Esophagus squamous epithelium (tissue), 5 donors: ENCODE measurements around the gene PNPLA5. TPM values are rescaled to one million over a fixed set of nuclear protein-coding genes. Genes with fewer than 3 reads are reported as not detected.
"Not testable (repeated sequence)": the region's sequence is repeated elsewhere in the genome, so short reads cannot be mapped to it uniquely, and the experiment has no call there.

Experiments
- DNase-seq: peaks from one replicate; lab custom pipeline; 2025; lab: John Stamatoyannopoulos, UW
- H3K27ac ChIP-seq, 4 donors: fragments of 200-600 bp; sonication (generic); one replicate each; pipeline ENCODE4 v1.5.1; 2016 to 2019; ENCODE audit warnings: mild to moderate bottlenecking in 1 of 4
- H3K27me3 ChIP-seq, 4 donors: fragments of 200-600 bp; sonication (generic); 1 replicate in 3 of 4; 2 replicates in 1 of 4; pipeline versions ENCODE4 v1.5.1 to v1.6.0; 2017 to 2021; ENCODE audit warnings: antibody characterized with exemption in 1 of 4
- H3K36me3 ChIP-seq, 3 donors: fragments of 200-600 bp; sonication (generic); one replicate each; pipeline ENCODE4 v1.5.1; 2016 to 2019
- H3K4me1 ChIP-seq, 3 donors: fragments of 200-600 bp; sonication (generic); one replicate each; pipeline ENCODE4 v1.5.1; 2017 to 2019
- H3K4me3 ChIP-seq, 4 donors: fragments of 200-600 bp; sonication (generic); 1 replicate in 3 of 4; 2 replicates in 1 of 4; pipeline ENCODE4 v1.5.1; 2016 to 2019; ENCODE audit warnings: mild to moderate bottlenecking in 2 of 4, moderate library complexity in 1 of 4
- H3K9me3 ChIP-seq, 3 donors: fragments of 200-600 bp; sonication (generic); one replicate each; pipeline ENCODE4 v1.5.1; 2016 to 2019
- POLR2A ChIP-seq, 4 donors: fragments of 450-650 bp; IDR thresholded peaks; one replicate each; pipeline ENCODE4 v1.6.1; 2017; ENCODE audit warnings: antibody characterized with exemption in 4 of 4, mild to moderate bottlenecking in 4 of 4, moderate library complexity in 3 of 4
- WGBS, 2 donors: methylation state at CpG; one replicate each; pipeline ENCODE4 v1.1.5; 2018; 5-methylcytosine and 5-hydroxymethylcytosine counted together
- intact Hi-C: fragments of 100-400 bp; cut with DNase I; formaldehyde crosslinking; loops from one replicate; pipeline ENCODE4 v1.15.0; 2022
- total RNA-seq, 4 donors: library from RNA; depleted of rRNA; stranded (reverse); fragments of >200 nt; gene quantifications; one replicate each; pipeline ENCODE4 v1.1.0, GENCODE V29; 2016
- TF ChIP-seq, protein P1 (sequence below), 6 experiments: fragments of 450-650 bp in 4 of 6; fragments of 200-600 bp in 2 of 6; sonication (generic) in 2 of 6; IDR thresholded peaks; one replicate each; pipeline ENCODE4 v1.5.1; 2016 to 2019; ENCODE audit warnings: antibody characterized with exemption in 6 of 6, mild to moderate bottlenecking in 4 of 6, moderate library complexity in 4 of 6
- donor health status: DM: yes; HTN: yes; CAD: no.

Gene PNPLA5
- total RNA-seq, 4 donors from 2014 or later, result not detected

DNA sequence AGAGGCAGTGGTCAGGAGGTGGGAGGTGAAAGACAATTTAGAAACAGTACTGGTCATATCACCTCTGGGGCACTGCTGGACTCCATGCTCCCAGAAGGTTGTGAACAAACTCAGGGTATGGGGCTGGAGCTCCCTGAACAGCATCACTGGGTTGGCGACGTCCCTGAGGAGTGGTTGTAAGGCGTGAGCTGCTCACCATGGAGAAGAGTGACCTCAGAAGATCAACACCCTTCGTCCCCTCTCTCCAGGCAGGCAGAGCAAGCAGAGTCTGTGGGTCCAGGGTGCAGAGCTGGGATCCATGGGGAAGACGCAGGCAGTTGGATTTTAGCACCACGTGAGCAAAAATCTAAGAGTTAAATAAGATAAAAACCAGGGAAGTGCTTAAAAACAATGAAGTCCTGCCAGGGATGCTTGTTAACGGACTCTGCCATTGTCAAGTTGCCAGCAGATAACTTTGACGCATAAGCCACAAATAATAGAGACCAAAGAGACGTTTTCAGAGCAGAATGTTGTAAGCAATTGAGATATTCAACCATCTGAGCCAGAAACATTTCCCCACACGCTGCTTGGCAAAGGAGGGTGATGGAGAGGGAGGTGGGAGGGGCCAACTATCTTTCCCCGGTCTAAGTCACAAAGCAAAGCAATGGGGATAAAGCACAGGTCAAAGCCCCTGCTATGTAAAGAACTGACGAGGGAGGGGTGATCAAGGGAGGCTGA lies 13.6 kb downstream of the PNPLA5 start:
- WGBS, 2 donors, result 27 to 40% methylated on average over 10 to 12 of the region's 12 CpGs
- TF ChIP-seq POLR2A (IDR thresholded peaks at IDR 0.05), result no peak
- TF ChIP-seq, protein P1, sequence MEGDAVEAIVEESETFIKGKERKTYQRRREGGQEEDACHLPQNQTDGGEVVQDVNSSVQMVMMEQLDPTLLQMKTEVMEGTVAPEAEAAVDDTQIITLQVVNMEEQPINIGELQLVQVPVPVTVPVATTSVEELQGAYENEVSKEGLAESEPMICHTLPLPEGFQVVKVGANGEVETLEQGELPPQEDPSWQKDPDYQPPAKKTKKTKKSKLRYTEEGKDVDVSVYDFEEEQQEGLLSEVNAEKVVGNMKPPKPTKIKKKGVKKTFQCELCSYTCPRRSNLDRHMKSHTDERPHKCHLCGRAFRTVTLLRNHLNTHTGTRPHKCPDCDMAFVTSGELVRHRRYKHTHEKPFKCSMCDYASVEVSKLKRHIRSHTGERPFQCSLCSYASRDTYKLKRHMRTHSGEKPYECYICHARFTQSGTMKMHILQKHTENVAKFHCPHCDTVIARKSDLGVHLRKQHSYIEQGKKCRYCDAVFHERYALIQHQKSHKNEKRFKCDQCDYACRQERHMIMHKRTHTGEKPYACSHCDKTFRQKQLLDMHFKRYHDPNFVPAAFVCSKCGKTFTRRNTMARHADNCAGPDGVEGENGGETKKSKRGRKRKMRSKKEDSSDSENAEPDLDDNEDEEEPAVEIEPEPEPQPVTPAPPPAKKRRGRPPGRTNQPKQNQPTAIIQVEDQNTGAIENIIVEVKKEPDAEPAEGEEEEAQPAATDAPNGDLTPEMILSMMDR (IDR thresholded peaks at IDR 0.05), result no peak
- intact Hi-C loops, result no loop called here
- H3K4me1 ChIP-seq, result no peaks in the 10 kb centered on the region
- H3K27ac ChIP-seq, result no peak overlapping the region
- no peaks in the 10 kb centered on the region for H3K9me3 ChIP-seq
- no peak overlapping the region for H3K4me3 ChIP-seq
- H3K27me3 ChIP-seq, result peaks cover 0 to 93% (median 0%) of the 10 kb centered on the region in 4 donors
- DNase-seq, result no peak
- no peaks in the 10 kb centered on the region for H3K36me3 ChIP-seq

DNA sequence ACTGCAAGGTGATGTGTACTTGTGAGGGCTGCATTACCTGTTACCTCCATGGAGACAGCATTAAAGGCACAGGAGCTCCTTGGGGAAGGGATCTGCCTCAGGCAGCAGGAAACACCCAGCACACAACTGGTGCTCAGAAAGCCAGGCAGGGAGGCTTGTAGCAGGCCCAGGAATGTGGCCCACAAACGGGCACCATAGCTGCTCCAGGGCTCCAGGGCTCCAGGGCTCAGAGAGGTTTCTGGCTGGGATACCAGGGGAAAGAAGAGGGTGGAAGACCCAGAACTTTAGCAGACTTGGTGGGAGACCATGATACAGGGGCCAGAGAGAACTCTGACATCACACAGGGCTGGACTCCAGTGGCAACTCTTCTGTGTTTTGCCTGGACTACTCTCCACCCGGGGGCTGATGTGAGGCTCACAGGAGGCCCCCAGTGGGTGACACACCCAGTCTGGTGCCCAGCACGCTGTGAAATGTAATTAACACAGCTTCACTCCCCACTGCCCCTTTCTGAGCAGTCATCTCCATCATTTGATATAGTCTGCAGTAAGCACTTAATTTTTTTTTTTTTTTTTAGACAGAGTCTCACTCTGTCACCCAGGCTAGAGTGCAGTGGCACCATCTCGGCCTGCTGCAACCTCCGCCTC lies 14.8 kb downstream of the PNPLA5 start:
- H3K36me3 ChIP-seq, result no peaks in the 10 kb centered on the region
- 54 to 81% methylated on average over 4 of the region's 5 CpGs for WGBS, 2 donors
- H3K4me1 ChIP-seq, result no peaks in the 10 kb centered on the region
- H3K27ac ChIP-seq, result no peak overlapping the region
- peaks cover 0 to 87% (median 0%) of the 10 kb centered on the region in 4 donors for H3K27me3 ChIP-seq
- no peaks in the 10 kb centered on the region for H3K9me3 ChIP-seq
- TF ChIP-seq, protein P1 (IDR thresholded peaks at IDR 0.05), result no peak
- TF ChIP-seq POLR2A (IDR thresholded peaks at IDR 0.05), result no peak
- H3K4me3 ChIP-seq, result no peak overlapping the region
- no peak for DNase-seq
- intact Hi-C loops, result no loop called here

DNA sequence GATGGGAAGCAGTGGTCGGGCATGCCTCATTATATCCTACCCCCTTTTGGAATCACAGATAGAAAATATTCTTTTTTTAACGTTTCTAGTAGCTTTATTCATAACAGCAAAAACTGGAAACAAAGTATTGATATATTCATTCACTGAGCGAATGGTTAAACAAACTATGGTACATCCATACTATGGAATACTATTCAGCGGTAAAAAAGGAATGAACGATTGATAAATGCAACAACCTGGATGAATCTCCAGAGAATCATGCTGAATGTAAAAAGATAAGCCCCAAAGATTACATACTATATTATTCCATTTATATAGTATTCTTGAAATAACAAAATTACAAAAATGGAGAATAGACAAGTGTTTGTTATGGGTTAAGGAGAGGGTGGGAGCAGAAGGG lies 22.0 kb downstream of the PNPLA5 start:
- no peak for DNase-seq
- no peak overlapping the region for H3K4me3 ChIP-seq
- no peaks in the 10 kb centered on the region for H3K9me3 ChIP-seq
- no peak overlapping the region for H3K27ac ChIP-seq
- intact Hi-C loops, result no loop called here
- no peaks in the 10 kb centered on the region for H3K4me1 ChIP-seq
- 76 to 90% methylated on average over 5 of the region's 5 CpGs for WGBS, 2 donors
- H3K36me3 ChIP-seq, result no peaks in the 10 kb centered on the region
- no peak for TF ChIP-seq POLR2A (IDR thresholded peaks at IDR 0.05)
- TF ChIP-seq, protein P1 (IDR thresholded peaks at IDR 0.05), result no peak
- peaks cover 0 to 47% (median 0%) of the 10 kb centered on the region in 4 donors for H3K27me3 ChIP-seq

DNA sequence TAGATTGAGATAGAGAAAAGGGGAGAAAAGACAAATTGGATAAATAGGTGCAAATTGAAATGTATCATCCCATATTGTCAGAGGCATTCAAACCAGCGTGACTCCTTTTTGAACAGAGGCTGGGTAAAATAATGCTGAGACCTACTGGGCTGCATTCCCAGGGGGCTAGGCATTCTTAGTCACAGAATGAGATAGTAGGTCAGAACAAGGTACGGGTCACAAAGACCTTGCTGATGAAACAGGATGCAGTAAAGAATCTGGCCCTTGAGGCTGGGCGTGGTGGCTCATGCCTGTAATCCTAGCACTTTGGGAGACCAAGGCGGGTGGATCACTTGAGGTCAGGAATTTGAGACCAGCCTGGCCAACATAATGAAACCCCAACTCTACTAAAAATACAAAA lies 22.8 kb downstream of the PNPLA5 start:
- 57 to 58% methylated on average over 4 of the region's 4 CpGs for WGBS, 2 donors
- DNase-seq, H3K4me1 ChIP-seq, H3K4me3 ChIP-seq, intact Hi-C loops, H3K9me3 ChIP-seq, H3K36me3 ChIP-seq, H3K27ac ChIP-seq: not testable (repeated sequence)
- peaks cover 0 to 47% (median 0%) of the 10 kb centered on the region in 4 donors for H3K27me3 ChIP-seq

DNA sequence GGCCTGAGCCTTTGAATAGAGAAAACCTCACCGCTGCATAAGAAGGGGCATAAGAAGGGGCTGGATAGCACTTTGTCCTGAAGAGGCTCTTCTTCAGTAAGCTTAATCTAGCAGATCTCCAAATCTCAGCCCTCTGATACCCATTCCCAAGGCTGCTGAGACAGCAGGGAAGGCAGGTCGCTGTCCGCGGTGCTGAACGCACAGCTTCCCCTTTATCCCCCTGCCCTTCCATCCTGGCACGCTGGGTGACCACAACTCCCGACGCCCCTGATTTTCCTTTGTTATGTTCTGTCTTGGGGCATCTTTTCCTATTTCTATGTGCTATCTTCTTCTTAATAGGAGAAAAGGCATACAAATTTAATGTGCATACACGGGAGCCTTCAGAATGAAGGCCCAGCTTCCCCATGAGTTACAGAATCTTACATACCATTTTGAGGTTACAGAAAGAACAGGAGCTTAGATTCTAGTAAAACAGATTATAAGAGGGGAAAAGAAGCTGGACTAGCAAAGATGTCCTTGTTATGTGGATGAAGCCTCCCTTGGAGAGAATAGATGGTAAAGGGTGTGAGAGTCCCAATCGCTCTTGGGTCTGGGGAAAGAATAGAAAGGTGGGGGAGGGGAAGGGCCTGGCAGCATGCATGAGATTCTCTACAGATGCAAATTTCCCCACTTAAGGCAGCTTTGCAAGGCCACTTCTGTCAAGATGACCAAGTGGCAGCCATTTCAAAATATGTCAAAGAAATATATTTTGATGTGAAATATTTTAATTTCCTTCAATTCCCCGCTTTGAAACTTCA lies 23.8 kb downstream of the PNPLA5 start:
- WGBS, 2 donors, result 7% methylated on average over 11 of the region's 11 CpGs
- no peak for DNase-seq
- no peaks in the 10 kb centered on the region for H3K4me1 ChIP-seq
- intact Hi-C loops, result no loop called here
- H3K9me3 ChIP-seq, result no peaks in the 10 kb centered on the region
- H3K27ac ChIP-seq, result no peak overlapping the region
- TF ChIP-seq, protein P1 (IDR thresholded peaks at IDR 0.05), result no peak
- no peak for TF ChIP-seq POLR2A (IDR thresholded peaks at IDR 0.05)
- H3K27me3 ChIP-seq, result peaks cover 0 to 47% (median 0%) of the 10 kb centered on the region in 4 donors
- H3K4me3 ChIP-seq, result no peak overlapping the region
- H3K36me3 ChIP-seq, result no peaks in the 10 kb centered on the region
